ENCODE results near the gene TOGARAM2. TPM values are rescaled to one million over a fixed set of nuclear protein-coding genes. Genes with fewer than 3 reads are reported as not detected.
A peak's percentile ranks its signal among the peaks of the same experiment; 100 is the strongest.

TOGARAM2 gene
- total RNA-seq, 2 donors from 2014 or later = 0.24 to 0.59 TPM

- no peak for DNase-seq
- Histone ChIP-seq H3K9me3 (no peaks in the 10 kb centered on the region), H3K9ac (ENCODE audit: low read depth in 2 of 2, low read length in 2 of 2) (no peak overlapping the region), H3K27me3 (no peaks in the 10 kb centered on the region), H3K27ac (no peak overlapping the region), H3K4me3 (no peak overlapping the region), H3K36me3 (no peaks in the 10 kb centered on the region), H3K4me1 (peaks cover 6% of the 10 kb centered on the region)
- intact Hi-C loops (cut with DNase I) = loop anchor here (5.0 kb wide), 2 partner anchors 1072 to 1117 kb away; no protein-coding TSS in a partner anchor
- no peak for TF ChIP-seq CTCF (IDR thresholded peaks at IDR 0.05)
These were observed 25.6 kb upstream of the TOGARAM2 start for GRCh38 chr2:28955467-28955866.

- intact Hi-C loops (cut with DNase I) = loop anchor here (5.0 kb wide), 2 partner anchors 1071 to 1116 kb away; no protein-coding TSS in a partner anchor
- no peak overlapping the region for H3K27ac ChIP-seq
- no peaks in the 10 kb centered on the region for H3K9me3 ChIP-seq
- H3K27me3 ChIP-seq = no peaks in the 10 kb centered on the region
- no peak for DNase-seq
- TF ChIP-seq CTCF (IDR thresholded peaks at IDR 0.05) = no peak
- H3K36me3 ChIP-seq = no peaks in the 10 kb centered on the region
- H3K4me3 ChIP-seq = no peak overlapping the region
- no peak overlapping the region for H3K9ac ChIP-seq (ENCODE audit: low read depth in 2 of 2, low read length in 2 of 2)
- peaks cover 6% of the 10 kb centered on the region for H3K4me1 ChIP-seq
These were observed 24.7 kb upstream of the TOGARAM2 start for GRCh38 chr2:28956415-28956826.

- Histone ChIP-seq H3K27ac (no peak overlapping the region), H3K27me3 (no peaks in the 10 kb centered on the region), H3K9me3 (no peaks in the 10 kb centered on the region), H3K4me1 (peaks cover 6% of the 10 kb centered on the region), H3K9ac (ENCODE audit: low read depth in 2 of 2, low read length in 2 of 2) (no peak overlapping the region), H3K4me3 (no peak overlapping the region), H3K36me3 (no peaks in the 10 kb centered on the region)
- no peak for TF ChIP-seq CTCF (IDR thresholded peaks at IDR 0.05)
- DNase-seq = no peak
- intact Hi-C loops (cut with DNase I) = loop anchor here (5.0 kb wide), 2 partner anchors 1070 to 1115 kb away; no protein-coding TSS in a partner anchor
These were observed 24.2 kb upstream of the TOGARAM2 start for GRCh38 chr2:28956890-28957289.

GRCh38 chr2:28958689-28959088 is 22.4 kb upstream of the TOGARAM2 start:
- Histone ChIP-seq H3K9ac (ENCODE audit: low read depth in 2 of 2, low read length in 2 of 2) (no peak overlapping the region), H3K27ac (no peak overlapping the region), H3K4me3 (no peak overlapping the region), H3K4me1 (no peaks in the 10 kb centered on the region), H3K9me3 (no peaks in the 10 kb centered on the region), H3K27me3 (no peaks in the 10 kb centered on the region), H3K36me3 (no peaks in the 10 kb centered on the region)
- intact Hi-C loops (cut with DNase I) = loop anchor here (1.0 to 5.0 kb wide), 3 partner anchors 239 to 1114 kb away; no protein-coding TSS in a partner anchor
- DNase-seq = peak; percentile 53
- peak; percentile 32 for TF ChIP-seq CTCF (IDR thresholded peaks at IDR 0.05)

- Histone ChIP-seq H3K4me3 (no peak overlapping the region), H3K27ac (no peak overlapping the region), H3K27me3 (no peaks in the 10 kb centered on the region), H3K9me3 (no peaks in the 10 kb centered on the region), H3K9ac (ENCODE audit: low read depth in 2 of 2, low read length in 2 of 2) (no peak overlapping the region), H3K36me3 (no peaks in the 10 kb centered on the region), H3K4me1 (no peaks in the 10 kb centered on the region)
- intact Hi-C loops (cut with DNase I) = no loop called here
- DNase-seq = no peak
- TF ChIP-seq CTCF (IDR thresholded peaks at IDR 0.05) = no peak
These were observed 20.7 kb upstream of the TOGARAM2 start for GRCh38 chr2:28960401-28960800.

All from colonic mucosa (tissue), 4 donors.